GM18951 (cell line): ENCODE measurements around the gene CFHR3.
"Not testable (repeated sequence)": the region's sequence is repeated elsewhere in the genome, so short reads cannot be mapped to it uniquely, and the experiment has no call there.

Experiments
- POLR2A ChIP-seq: IDR thresholded peaks from 4 replicates; pipeline ENCODE4 v1.6.1; 2011; ENCODE audit warnings: mild to moderate bottlenecking; ENCODE audit not compliant: insufficient read length, insufficient read depth; ENCODE audit errors: extremely low read depth
- in situ Hi-C: fragments of 300-500 bp; cut with MboI; formaldehyde crosslinking; loops from one replicate; pipeline ENCODE4 v1.12.0; 2022; ENCODE audit warnings: low sequenced_read_pairs, mixed read lengths, inconsistent platforms; ENCODE audit not compliant: unreplicated experiment

Gene CFHR3

DNA sequence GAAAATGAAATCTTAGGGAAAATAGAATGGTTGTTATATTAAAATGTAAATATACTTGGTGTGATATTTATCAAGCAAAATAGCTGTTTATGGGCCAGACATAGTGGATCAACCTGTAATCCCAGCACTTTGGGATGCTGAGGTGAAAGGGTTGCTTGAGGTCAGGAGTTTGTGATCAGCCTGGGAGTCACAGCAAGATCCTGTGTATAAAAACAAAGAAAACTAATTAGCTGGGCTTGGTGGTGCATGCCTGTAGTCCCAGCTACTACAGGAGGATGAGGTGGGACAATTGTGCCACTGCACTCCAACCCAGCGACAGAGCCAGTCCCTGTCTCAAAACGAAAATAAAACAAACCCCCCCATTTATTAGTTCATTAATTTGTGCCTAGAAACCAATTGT, 23.3 kb downstream of the CFHR3 start:
- TF ChIP-seq POLR2A: no peak
- in situ Hi-C loops: loop anchor here (5.0 kb wide), 1 partner anchor 124 kb away; no protein-coding TSS in a partner anchor

DNA sequence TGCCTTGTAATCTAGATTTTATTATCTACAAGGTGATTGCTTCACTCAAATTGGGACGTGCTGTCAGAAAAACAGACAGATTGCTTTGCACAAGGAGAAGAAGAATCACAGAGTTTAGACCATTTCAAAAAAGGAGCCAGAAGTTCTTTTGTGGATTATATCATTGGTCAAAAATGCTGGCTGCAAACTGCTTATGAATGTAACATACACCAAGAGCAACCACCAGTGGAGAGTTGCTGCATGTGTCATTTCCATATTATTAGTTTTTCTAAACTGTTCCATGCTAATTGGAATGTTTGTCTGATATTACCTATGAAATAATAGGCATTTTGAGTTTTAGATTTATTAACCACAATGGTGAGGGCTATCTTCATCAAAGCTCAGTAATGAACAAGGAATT, 27.3 kb downstream of the CFHR3 start:
- in situ Hi-C loops: not testable (repeated sequence)

DNA sequence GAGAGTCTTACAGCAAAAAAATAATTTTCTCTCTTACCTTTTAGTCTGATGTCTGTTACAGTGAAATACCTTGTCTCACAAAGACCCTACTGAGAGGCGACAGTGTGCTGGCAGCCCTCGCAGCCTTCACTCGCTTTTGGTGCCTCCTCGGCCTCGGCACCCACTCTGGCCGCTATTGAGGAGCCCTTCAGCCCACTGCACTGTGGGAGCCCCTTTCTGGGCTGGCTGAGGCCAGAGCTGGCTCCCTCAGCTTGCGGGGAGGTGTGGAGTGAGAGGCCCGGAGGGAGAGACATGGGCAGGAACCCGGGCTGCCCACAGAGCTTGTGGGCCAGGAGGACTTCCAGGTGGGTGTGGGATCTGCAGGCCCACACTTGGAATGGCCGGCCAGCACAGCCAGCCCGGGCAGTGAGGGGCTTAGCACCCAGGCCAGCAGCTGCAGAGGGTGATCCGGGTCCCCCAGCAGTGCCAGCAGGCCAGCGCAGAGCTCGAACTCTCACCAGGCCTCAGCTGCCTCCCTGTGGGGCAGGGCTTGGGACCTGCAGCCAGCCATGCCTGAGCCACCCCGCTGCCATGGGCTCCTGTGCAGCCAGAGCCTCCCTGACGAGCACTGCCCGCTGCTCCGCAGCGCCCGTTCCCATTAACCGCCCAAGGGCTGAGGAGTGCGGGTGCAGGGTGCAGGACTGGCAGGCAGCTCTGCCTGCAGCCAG, 34.0 kb downstream of the CFHR3 start:
- TF ChIP-seq POLR2A: no peak
- in situ Hi-C loops: no loop called here

DNA sequence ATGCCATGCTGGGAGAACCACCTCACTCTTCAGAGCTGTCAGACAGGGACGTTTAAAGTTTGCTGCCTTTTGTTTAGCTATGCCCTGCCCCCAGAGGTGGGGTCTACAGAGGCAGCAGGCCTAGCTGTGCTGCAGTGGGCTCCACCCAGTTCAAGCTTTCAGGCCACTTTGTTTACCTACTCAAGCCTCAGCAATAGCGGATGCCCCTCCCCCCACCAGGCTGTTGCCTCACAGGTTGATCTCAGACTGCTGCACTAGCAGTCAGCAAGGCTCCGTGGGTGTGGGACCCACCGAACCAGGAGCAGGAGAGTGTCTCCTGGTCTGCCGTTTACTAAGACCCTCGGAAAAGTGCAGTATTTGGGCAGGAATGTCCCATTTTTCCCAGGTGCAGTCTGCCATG, 42.8 kb downstream of the CFHR3 start:
- in situ Hi-C loops: not testable (repeated sequence)

DNA sequence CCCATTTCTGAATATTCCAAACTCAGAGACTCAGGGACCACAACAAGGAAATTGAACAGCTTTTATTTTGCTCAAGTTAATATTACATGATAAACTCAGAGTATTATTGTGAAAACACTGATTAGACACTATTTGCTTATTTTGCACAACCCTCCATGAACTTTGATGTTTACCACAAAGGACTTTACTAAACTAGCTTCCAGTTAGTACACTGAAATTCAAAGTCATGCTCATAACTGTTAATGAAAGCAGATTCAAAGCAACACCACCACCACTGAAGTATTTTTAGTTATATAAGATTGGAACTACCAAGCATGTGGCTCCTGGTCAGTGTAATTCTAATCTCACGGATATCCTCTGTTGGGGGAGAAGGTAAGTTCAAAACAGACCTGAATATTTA, 44.9 kb downstream of the CFHR3 start, which contains the start of gene CFHR1:
TSS of gene CFHR1 (plus strand) at position 201 of the 400 bp plus-strand sequence. CDS start at position 315, 114 bp downstream.
- in situ Hi-C loops: not testable (repeated sequence)

DNA sequence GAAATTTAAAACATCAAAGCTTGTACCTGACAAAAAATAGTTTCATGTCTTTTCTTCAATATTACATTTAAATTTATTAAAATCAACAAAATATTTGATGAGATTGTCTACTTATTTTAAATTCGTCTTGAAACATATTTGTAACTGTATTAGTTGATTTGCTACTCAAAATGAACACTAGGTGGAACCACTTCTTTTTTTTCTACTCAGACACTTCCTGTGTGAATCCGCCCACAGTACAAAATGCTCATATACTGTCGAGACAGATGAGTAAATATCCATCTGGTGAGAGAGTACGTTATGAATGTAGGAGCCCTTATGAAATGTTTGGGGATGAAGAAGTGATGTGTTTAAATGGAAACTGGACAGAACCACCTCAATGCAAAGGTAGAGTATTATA, 53.2 kb downstream of the CFHR3 start:
- in situ Hi-C loops: not testable (repeated sequence)
